Breast epithelium (tissue), 4 donors: ENCODE data around the gene GPR137. TPM values are rescaled to one million over a fixed set of nuclear protein-coding genes. Genes with fewer than 3 reads are reported as not detected.

Experiments used
- DNase-seq, 2 donors: peaks; one replicate each; pipeline ENCODE4 v3.0.0-alpha.2; 2019; ENCODE audit warnings: low spot score in 2 of 2
- H3K27ac ChIP-seq, 2 donors: fragments of 200-600 bp; sonication (generic) in 1 of 2; one replicate each; pipeline ENCODE4 v1.5.1; 2016 to 2019; ENCODE audit warnings: mild to moderate bottlenecking in 1 of 2
- H3K27me3 ChIP-seq, 2 donors: fragments of 200-600 bp; sonication (generic) in 1 of 2; one replicate each; pipeline versions ENCODE4 v1.5.1 to v1.6.0; 2017 to 2019; ENCODE audit warnings: control low read depth in 1 of 2, mild to moderate bottlenecking in 1 of 2
- H3K36me3 ChIP-seq: fragments of 200-600 bp; one replicate; pipeline ENCODE4 v1.5.1; 2019
- H3K4me1 ChIP-seq, 2 donors: fragments of 200-600 bp; sonication (generic); one replicate each; pipeline ENCODE4 v1.5.1; 2016 to 2019; ENCODE audit warnings: control low read depth in 1 of 2
- H3K4me3 ChIP-seq, 3 donors: fragments of 200-600 bp; sonication (generic); 1 replicate in 2 of 3; 2 replicates in 1 of 3; pipeline ENCODE4 v1.5.1; 2016 to 2019; ENCODE audit warnings: mild to moderate bottlenecking in 3 of 3, moderate library complexity in 2 of 3
- H3K9me3 ChIP-seq, 2 donors: fragments of 200-600 bp; sonication (generic) in 1 of 2; one replicate each; pipeline ENCODE4 v1.5.1; 2016 to 2019; ENCODE audit warnings: control low read depth in 1 of 2
- POLR2A ChIP-seq: fragments of 450-650 bp; IDR thresholded peaks from one replicate; pipeline ENCODE4 v1.6.1; 2016; ENCODE audit warnings: antibody characterized with exemption, mild to moderate bottlenecking, moderate library complexity
- POLR2AphosphoS5 ChIP-seq, 3 donors: sonication (generic); formaldehyde crosslinking; IDR thresholded peaks; one replicate each; pipeline ENCODE4 v1.6.1; 2017; ENCODE audit warnings: antibody characterized with exemption in 3 of 3
- intact Hi-C: fragments of 100-400 bp; cut with DNase I; formaldehyde crosslinking; loops from one replicate; pipeline ENCODE4 v1.15.1; 2023; ENCODE audit warnings: low total_unique reads
- total RNA-seq, 3 donors: library from RNA; depleted of rRNA; stranded (reverse); fragments of >200 nt; gene quantifications; one replicate each; pipeline ENCODE4 v1.1.0, GENCODE V29; 2016
- TF ChIP-seq, protein P1 (sequence below), 3 donors: fragments of 450-650 bp; IDR thresholded peaks; one replicate each; pipeline ENCODE4 v1.5.1; 2016 to 2017; ENCODE audit warnings: antibody characterized with exemption in 3 of 3, mild to moderate bottlenecking in 3 of 3, moderate library complexity in 3 of 3

Gene GPR137
- total RNA-seq, 3 donors from 2014 or later = 8.9 to 14.7 (median 11.1) TPM

DNA sequence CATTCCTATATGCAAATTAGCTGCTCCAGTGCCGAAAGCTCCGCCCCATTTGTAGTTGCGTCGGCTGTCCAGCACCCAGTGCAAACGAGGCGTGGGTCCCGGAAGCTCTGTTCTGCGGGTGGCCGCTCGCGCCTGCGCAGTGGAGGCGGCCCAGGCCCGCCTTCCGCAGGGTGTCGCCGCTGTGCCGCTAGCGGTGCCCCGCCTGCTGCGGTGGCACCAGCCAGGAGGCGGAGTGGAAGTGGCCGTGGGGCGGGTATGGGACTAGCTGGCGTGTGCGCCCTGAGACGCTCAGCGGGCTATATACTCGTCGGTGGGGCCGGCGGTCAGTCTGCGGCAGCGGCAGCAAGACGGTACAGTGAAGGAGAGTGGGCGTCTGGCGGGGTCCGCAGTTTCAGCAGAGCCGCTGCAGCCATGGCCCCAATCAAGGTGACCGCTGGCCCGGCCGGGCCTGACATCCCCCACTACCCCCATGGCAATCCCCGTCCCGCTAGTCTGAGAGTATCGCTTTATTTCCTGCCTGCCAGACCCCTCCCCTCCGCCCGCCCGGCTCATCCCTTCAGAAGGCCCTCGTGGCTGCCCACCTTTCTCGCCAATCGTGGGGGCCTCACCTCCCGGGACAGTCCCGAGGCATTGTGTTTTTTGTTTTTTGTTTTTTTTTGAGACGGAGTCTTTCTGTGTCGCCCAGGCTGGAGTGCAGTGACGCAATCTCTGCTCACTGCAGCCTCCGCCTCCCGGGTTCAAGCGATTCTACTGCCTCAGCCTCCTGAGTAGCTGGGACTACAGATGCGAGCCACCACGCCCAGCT, 32.5 kb downstream of the GPR137 start, which contains the start of gene PRDX5:
Gene PRDX5 (plus strand): TSS at position 161 of the 805 bp plus-strand sequence. CDS start 95 bp downstream, at position 256.
- Histone ChIP-seq H3K9me3 (no peaks in the 10 kb centered on the region), H3K4me1 (peaks cover 0 to 14% of the 10 kb centered on the region in 2 donors)

DNA sequence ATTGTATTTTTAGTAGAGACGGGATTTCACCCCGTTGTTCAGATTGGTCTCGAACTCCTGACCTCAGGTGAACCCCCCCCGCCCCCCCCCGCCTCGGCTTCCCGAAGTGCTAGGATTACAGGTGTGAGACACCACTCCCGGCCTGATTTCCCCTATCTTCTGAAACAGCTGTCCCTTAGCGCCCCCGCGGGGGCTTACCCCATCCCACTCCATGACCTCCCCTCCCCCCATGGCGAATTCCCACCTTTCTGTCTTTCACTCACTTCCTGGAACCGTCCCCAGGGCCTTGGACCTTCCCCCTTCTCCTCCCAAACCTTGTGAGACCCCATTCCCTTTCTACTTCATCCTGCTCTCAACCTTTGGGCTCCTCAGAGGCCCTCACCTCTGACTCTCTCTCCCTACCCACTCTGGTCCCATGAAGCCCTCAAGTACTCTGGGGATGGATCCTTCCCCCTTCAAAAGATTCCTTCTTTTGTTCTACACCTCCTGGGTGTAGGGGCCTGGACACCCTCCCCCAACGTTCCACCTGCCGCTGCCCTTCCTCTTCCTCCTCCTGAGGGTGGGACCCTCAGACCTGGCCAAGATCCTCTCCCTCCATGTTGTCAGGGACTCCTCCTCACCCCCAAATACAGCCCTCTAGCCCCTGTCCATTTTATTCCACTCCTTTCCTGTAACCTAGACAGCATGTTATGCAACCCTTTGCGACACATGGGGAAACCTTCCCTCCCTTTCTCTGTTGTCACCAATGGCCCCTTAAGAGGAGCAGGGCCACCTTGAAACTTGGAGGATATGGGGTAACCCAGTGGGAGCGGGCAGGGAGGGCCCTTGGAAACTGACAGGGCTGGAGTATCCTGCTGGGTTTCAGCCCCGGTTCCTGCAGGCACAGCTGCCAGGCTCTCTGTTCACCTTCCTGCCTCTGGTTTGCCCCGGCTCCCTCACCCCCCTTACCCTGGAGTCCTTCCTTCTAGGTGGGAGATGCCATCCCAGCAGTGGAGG, 33.4 kb downstream of the GPR137 start:
- DNase-seq = no peak
- H3K27ac ChIP-seq = peak overlapping the region; percentile 98 to 99
- no peaks in the 10 kb centered on the region for H3K36me3 ChIP-seq
- peak overlapping the region; percentile 78 to 97 (median 95) for H3K4me3 ChIP-seq
- intact Hi-C loops = no loop called here
- no peaks in the 10 kb centered on the region for H3K27me3 ChIP-seq
- TF ChIP-seq POLR2AphosphoS5 (IDR thresholded peaks at IDR 0.05) = no peak
- TF ChIP-seq, protein P1, sequence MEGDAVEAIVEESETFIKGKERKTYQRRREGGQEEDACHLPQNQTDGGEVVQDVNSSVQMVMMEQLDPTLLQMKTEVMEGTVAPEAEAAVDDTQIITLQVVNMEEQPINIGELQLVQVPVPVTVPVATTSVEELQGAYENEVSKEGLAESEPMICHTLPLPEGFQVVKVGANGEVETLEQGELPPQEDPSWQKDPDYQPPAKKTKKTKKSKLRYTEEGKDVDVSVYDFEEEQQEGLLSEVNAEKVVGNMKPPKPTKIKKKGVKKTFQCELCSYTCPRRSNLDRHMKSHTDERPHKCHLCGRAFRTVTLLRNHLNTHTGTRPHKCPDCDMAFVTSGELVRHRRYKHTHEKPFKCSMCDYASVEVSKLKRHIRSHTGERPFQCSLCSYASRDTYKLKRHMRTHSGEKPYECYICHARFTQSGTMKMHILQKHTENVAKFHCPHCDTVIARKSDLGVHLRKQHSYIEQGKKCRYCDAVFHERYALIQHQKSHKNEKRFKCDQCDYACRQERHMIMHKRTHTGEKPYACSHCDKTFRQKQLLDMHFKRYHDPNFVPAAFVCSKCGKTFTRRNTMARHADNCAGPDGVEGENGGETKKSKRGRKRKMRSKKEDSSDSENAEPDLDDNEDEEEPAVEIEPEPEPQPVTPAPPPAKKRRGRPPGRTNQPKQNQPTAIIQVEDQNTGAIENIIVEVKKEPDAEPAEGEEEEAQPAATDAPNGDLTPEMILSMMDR (IDR thresholded peaks at IDR 0.05) = no peak
- no peak for TF ChIP-seq POLR2A
- H3K4me1 ChIP-seq = peaks cover 0 to 14% of the 10 kb centered on the region in 2 donors
- no peaks in the 10 kb centered on the region for H3K9me3 ChIP-seq

More for the DNA sequence above, 32.5 kb downstream of the GPR137 start, which contains the start of gene PRDX5:
- no peaks in the 10 kb centered on the region for H3K27me3 ChIP-seq
- H3K4me3 ChIP-seq = peak within 1 kb of the TSS; percentile 78 to 97 (median 95)
- H3K27ac ChIP-seq = peak within 1 kb of the TSS; percentile 98 to 99
- intact Hi-C loops = no loop called here
- DNase-seq = peak; percentile 94 to 96
- TF ChIP-seq, protein P1 (IDR thresholded peaks at IDR 0.05) = peak; percentile 2 to 32 (median 21)
- TF ChIP-seq POLR2A (peak; percentile 93), POLR2AphosphoS5 (IDR thresholded peaks at IDR 0.05) (peak in 2 of 3 donors; percentile 60 to 85)
- no peaks in the 10 kb centered on the region for H3K36me3 ChIP-seq

DNA sequence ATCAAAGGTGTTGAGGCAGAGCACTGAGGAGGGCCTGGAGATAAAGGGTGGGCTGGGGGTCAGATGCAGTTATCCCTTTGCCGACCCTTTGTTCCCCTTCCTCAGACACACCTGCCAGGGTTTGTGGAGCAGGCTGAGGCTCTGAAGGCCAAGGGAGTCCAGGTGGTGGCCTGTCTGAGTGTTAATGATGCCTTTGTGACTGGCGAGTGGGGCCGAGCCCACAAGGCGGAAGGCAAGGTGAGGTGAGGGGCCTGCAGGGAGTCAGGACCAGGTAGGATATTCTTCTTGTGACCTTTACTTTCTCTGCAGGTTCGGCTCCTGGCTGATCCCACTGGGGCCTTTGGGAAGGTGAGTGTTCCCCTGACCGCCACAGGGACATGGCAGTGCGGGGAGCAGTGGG, 34.9 kb downstream of the GPR137 start:
- TF ChIP-seq, protein P1 (IDR thresholded peaks at IDR 0.05) = no peak
- no peak for TF ChIP-seq POLR2A
- no peak for TF ChIP-seq POLR2AphosphoS5 (IDR thresholded peaks at IDR 0.05)
- no peaks in the 10 kb centered on the region for H3K36me3 ChIP-seq
- H3K4me1 ChIP-seq = peaks cover 0 to 14% of the 10 kb centered on the region in 2 donors
- DNase-seq = no peak
- H3K27ac ChIP-seq = peak overlapping the region; percentile 81 to 98
- no peaks in the 10 kb centered on the region for H3K9me3 ChIP-seq
- H3K27me3 ChIP-seq = no peaks in the 10 kb centered on the region
- no peak overlapping the region for H3K4me3 ChIP-seq
- intact Hi-C loops = no loop called here

DNA sequence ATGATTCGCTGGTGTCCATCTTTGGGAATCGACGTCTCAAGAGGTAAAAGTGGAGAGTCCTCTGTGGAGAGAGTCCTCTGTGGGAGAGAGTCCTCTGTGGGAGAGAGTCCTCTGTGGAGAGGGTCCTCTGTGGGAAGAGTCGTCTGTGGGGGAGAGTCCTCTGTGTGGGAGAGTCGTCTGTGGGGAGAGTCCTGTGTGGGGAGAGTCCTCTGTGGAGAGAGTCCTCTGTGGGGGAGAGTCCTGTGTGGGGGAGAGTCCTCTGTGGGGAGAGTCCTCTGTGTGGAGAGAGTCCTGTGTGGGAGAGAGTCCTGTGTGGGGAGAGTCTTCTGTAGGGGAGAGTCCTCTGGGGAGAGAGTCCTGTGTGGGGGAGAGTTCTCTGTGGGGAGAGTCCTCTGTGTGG, 35.4 kb downstream of the GPR137 start:
- H3K4me1 ChIP-seq = peaks cover 0 to 14% of the 10 kb centered on the region in 2 donors
- intact Hi-C loops = no loop called here
- TF ChIP-seq, protein P1 (IDR thresholded peaks at IDR 0.05) = no peak
- TF ChIP-seq POLR2A (no peak), POLR2AphosphoS5 (IDR thresholded peaks at IDR 0.05) (no peak)
- peak overlapping the region; percentile 81 to 98 for H3K27ac ChIP-seq
- no peaks in the 10 kb centered on the region for H3K36me3 ChIP-seq
- no peaks in the 10 kb centered on the region for H3K27me3 ChIP-seq
- DNase-seq = no peak
- H3K4me3 ChIP-seq = no peak overlapping the region
- H3K9me3 ChIP-seq = no peaks in the 10 kb centered on the region
